NCI-H69 (cell line): ENCODE data around the gene TAMALIN.

ENCODE experiments used
- DNase-seq: peaks from one replicate; lab custom pipeline; 2025; lab: John Stamatoyannopoulos, UW

TAMALIN gene

DNA sequence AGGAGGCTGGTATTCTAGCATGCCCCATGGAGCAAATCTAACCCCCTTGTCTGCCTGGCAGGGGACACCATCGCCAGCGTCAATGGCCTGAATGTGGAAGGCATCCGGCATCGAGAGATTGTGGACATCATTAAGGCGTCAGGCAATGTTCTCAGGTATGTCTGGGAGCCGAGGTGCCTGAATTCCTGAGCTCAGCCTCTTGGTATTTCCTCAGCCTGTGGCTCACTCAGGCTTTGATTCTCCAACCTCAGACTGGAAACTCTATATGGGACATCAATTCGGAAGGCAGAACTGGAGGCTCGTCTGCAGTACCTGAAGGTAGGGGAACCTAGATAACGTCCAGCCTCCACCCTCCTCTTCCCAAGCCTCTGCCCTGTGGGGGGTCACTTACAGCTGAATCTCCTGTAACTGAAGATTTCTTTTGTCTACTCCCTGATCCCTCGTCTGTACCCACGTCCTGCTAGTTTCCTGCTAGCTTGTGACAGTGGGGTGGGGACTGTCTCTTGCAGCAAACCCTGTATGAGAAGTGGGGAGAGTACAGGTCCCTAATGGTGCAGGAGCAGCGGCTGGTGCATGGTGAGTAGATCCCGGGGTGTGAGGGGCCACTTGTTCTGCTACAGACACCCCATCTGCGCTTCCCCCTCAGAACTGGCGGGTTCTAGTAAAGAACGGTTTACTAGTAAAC is 7.0 kb downstream of the TAMALIN start:
- no peak for DNase-seq

DNA sequence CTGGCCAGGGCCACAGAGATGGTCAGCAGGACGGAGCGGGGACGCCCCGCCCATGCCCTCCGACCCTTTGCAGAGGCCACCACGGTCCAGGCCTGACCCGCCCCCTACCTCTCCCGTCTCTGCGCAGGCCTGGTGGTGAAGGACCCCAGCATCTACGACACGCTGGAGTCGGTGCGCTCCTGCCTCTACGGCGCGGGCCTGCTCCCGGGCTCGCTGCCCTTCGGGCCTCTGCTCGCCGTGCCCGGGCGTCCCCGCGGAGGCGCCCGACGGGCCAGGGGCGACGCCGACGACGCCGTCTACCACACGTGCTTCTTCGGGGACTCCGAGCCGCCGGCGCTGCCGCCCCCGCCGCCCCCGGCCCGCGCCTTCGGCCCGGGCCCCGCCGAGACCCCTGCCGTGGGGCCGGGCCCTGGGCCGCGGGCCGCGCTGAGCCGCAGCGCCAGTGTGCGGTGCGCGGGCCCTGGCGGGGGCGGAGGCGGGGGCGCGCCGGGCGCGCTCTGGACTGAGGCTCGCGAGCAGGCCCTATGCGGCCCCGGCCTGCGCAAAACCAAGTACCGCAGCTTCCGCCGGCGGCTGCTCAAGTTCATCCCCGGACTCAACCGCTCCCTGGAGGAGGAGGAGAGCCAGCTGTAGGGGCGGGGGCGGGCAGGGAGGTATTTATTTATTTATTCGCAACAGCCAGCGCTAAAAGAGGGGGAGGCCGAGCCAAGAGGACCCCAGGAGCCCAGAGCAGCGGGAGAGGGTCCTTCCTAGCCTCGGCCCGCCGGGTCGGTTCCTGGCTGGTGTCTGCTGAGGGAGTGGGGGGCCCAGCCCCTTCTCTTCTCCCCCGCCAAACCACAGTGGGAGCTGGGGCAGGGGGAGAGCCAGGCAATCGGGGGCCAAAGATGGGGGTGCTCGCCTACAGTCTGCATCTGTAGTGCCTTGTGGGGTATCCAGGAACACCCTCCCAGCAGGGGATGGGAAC is 8.1 kb downstream of the TAMALIN start:
- DNase-seq, result no peak

GRCh38 chr12:52015532-52016041 is 8.8 kb downstream of the TAMALIN start:
- DNase-seq, result no peak

GRCh38 chr12:52018433-52019112 is 11.8 kb downstream of the TAMALIN start:
- peak; percentile 97 for DNase-seq

DNA sequence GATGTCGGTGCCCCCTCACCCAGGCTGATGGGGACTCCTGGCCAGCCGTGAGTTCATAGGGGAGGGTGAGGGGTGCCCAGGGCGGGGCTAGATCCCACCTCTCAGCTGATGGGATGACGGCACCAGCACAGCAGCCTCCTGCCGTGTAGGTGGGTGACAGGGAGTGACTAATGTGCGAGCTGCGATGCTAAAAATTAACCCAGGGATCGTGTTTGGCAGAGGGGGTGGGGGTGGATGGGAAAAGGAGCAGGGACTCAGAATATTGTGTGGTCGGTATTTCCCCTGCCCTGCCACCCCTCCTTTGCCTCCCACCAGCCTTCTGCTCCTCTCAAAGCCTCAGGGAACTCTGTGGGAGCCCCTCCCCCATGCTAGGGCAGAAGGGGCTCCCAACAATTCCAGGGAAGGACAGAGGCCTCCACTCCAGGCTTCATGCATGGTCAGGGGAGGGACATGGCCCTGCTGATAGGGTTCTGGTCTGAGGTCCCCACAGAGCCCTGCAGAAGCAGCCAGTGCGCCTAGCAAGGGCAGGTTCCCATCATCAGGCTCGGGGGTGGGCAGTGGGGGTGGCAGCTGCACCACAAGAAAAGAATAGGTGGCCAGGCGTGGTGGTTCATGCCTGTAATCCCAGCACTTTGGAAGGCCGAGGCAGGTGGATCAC is 12.5 kb downstream of the TAMALIN start:
- DNase-seq, result peak; percentile 89

GRCh38 chr12:52020539-52021336 is 14.0 kb downstream of the TAMALIN start:
- peak; percentile 80 for DNase-seq

DNA sequence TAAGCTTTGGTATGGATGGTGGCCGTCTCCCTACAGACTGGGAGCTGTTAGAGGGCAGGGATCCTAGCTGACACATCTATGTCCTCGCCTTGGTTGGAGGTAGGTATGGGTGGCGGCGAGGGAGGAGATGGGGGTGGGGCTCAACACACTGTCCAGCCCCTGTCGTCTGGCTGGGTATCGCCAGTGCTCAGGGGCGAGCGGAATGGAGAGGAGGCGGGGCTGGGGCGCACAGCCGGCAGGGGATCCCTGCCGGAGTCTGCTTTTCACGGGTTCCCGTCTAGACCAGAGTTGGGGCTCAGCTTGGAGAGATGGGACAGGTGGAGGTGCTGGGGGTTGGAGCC is 16.1 kb downstream of the TAMALIN start:
- DNase-seq, result peak; percentile 78

DNA sequence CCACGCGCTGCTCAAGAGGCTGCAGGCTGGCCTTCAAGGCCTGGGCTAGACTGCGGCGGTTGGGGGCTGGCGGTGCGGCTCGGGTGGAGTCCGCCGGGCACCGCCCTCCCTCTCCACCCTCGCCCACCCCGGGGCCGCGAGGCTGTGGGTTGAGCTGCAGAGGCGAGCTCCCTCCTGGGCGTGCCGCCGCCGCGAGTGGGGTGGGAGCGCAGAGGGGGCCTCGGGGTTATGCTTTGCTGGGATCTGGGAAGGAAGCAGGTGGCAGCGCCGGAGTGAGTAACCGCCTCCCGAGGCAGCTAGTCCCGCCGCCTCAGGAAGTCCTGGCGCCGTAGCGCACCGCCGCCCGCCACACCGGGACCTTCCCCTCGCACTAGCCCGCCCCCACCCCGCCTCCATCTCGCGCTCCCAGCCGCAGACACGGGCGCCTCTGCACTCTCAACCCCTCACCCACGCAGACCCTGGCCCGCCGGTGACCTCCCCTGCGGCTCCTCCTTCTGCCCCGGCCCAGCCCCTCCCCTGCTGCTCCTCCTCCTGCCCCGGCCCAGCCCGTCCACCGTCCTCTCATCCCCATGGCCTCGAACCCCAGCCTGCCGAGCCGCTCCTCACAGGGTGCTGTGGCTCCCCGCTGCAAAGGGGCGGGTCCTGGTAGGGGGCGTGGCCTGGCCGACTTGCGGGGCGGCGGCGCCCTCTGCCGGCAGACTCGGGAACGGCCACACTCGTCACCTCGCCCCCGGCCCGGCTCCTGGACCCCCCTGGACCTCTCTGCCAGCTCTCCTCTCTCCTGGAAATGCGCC is 16.6 kb downstream of the TAMALIN start:
- peak; percentile 94 for DNase-seq

DNA sequence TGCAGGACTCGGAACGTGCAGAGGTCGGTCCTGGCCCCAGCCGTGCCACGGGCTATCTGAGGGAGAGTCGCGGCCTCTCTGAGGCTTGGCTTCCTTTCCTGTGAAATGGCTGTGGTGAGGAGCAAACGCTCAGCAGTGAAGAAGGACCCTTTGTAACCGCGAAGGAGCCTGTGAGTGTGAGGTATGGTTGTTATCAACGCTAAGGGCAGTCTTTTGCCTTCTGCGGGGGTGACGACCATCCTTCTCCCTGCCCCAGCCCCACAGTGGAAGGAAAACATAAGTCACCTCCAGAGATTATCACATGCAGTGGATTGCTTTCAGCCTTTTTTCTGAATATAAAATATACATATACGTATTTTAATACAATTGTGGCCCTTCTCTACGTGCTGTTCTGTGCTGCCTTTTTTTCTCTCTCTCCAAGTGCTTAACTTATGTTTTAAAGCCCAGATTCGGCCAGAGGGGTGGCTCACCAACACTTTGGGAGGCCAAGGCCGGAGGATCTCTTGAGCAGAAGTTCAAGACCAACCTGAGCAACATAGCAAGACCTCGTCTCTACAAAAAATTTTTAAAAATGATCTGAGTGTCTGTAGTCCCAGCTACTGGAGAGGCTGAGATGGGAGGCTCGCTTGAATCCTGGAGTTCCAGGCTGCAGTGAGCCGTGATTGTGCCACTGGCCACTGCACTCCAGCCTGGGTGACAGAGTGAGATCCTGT is 17.4 kb downstream of the TAMALIN start:
- no peak for DNase-seq

DNA sequence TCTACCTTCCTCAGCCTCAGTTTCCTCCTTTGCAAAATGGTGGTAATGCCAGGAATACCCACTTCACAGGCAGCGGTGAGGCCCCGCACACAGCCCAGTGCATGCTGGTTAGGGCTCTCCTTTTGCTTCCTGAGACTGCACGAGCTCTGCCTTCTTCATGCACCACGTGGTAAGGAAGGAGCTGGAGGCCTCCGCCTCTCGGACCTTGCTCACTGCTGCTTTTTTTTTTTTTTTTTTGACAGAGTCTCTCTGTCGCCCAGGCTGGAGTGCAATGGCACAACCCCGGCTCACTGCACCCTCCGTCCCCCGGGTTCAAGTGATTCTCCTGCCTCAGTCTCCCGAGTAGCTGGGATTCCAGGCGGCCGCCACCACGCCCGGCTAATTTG is 18.1 kb downstream of the TAMALIN start:
- DNase-seq, result no peak

GRCh38 chr12:52026263-52026662 is 19.5 kb downstream of the TAMALIN start:
- peak; percentile 43 for DNase-seq

DNA sequence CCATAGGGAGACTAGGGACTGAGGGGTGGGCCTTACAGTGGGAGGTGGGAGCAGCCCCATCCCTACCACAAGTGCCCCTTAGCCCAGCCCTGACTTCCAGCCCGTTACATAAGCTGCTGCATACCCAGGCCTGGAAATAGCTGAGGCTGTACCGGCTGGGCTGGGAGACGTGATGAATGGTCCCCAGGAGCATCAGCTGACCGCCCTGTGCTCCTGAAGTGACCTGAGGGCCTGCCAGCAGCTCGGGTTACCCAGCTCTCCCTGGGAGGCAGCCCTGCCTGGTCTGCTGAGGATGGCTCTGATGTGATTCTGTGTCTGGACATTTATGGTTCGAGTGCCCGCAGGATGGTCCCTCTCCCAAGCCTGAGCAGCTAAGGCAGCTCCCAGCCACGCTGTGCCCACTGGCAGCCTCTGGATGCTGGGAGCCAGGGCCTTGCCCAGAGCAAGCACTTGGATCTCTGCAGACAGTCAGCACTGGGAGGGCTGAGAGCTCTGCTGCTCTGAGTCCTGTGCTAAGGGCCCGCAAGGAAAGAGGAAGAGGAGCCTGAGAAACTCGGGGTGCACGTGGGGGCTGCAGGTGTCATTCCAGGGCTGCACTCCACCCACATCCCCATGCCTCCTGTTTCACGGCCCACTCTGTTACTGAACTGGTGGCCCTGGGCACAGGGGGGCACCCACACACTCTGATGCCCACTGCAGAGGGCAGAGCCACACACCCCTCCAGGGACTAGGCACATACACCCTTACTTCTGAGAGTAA is 20.5 kb downstream of the TAMALIN start:
- no peak for DNase-seq

DNA sequence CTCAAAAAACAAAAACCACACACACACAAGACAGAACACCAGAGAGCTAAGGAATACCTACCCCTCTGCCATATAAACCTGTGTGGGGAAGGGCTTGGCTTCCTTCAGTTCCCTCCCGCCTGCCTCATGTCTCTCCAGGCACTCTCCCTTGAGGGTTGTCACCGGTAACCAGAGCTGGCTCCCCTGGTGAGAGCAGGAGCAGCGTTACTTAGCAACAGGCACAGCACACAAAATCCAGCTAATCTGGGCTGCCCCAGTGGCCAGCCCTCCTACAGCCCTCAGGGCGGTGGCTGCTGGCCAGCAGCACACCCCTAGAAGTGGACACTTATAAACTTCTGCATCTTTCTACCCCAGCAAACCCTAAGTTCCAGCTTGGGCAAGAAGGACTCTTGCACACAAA is 22.9 kb downstream of the TAMALIN start:
- DNase-seq, result peak; percentile 97

- peak; percentile 57 for DNase-seq
Observed at GRCh38 chr12:52032446-52032803, 25.7 kb downstream of the TAMALIN start.

DNA sequence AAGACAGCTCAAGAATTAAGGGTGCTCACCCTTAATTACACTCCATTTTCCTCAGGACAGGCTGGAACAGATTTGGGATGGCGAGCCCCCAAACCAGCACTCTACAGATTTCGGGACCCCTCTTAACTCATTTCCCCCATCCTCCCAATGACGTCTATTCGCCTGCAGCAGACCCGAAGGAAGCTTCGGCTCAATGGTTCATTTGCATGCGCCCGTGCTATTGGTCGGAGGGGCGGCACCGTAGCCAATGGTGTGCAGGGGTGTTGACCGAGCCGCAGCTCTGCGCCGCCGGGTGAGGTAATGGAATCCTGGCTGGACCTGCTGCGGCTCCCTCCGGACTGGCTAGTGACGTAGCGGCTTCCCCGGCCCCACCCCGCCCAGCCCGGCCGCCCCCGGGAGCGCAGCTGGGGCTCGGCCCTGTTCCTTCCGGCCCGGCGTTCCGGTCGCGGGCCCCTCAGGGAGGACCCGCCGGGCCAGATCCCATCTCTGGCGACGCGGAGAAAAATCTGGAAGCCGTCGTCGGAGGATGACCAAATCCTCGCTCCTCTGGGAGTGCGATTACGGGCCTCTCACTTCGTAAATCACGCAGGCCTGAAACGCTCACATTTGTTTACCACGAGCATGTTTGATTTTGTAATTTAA is 26.2 kb downstream of the TAMALIN start:
- DNase-seq, result peak; percentile 99

DNA sequence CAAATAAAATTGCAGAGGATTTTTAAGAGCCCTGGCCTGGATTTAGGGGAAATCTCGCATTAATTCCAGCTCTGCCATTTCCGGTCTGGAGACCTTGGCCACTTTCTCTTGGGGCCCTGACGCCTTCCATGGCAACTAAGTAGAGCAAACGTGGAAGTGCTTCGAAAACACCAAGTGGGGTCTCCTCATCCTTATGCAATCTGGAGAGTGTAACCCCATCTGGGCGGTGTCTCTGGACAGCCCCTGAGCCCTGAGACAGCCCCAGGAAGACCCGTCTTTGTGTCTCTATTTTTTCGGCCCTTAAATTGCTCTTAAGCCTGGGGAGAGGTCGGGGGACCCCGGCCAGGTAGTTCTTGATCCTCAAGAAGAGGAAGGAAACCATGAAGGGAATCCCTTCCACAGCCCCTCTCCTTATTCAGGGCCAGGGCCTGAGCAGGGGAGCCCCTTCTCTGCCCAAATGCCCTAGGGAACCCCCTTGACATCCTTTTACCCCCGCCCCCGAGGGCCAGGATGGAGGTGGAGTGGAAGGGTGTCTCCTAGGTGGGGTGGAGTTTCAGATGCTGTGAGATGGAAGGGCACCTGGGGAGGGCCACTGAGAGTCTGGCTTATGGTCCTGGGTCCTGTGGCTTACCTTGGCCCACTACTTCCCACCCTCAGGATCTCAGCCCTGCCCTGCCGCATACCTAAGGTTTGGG is 26.8 kb downstream of the TAMALIN start:
- DNase-seq, result no peak

DNA sequence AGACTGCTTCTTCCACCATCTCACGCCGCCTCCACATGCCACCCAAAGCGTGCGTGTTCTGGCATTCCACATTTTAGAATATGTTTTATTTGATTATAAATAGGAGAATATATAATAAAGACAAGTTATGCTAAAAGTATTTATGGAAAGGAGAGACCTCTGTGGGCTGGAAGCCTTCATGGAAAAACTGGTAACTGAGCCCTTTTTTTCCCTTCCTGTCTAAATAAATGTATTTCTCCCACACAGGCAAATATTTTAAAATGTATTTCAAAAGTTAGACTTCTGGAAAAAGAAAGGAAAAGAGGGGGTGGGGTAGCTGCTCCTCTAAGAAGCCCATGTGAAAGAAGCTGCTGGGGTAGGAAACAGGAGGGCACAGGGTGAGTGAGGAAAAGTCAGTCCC is 28.4 kb downstream of the TAMALIN start:
- no peak for DNase-seq

GRCh38 chr12:52035926-52036325 is 29.2 kb downstream of the TAMALIN start:
- no peak for DNase-seq
